NOMO-1 treated with dmso at 0.1 percent for 144 hours (cell line): ENCODE data around the gene STRN.
"Not testable (repeated sequence)": the region's sequence is repeated elsewhere in the genome, so short reads cannot be mapped to it uniquely, and the experiment has no call there.

Experiments
- DNase-seq: peaks from one replicate; lab custom pipeline; 2025; ENCODE audit not compliant: unreplicated experiment; lab: John Stamatoyannopoulos, UW

STRN gene

GRCh38 chr2:36912695-36913094 lies 53.6 kb downstream of the STRN start:
- no peak for DNase-seq

GRCh38 chr2:36911012-36911411 lies 55.3 kb downstream of the STRN start:
- no peak for DNase-seq

- no peak for DNase-seq
Observed at GRCh38 chr2:36906277-36906676, 60.1 kb downstream of the STRN start.

GRCh38 chr2:36904636-36905035 lies 61.7 kb downstream of the STRN start:
- DNase-seq = no peak

- no peak for DNase-seq
Observed at GRCh38 chr2:36902385-36903120, 63.8 kb downstream of the STRN start.

GRCh38 chr2:36892805-36893204 lies 73.5 kb downstream of the STRN start:
- no peak for DNase-seq

GRCh38 chr2:36889795-36890194 lies 76.5 kb downstream of the STRN start:
- peak; percentile 35 for DNase-seq

GRCh38 chr2:36887095-36887494 lies 79.2 kb downstream of the STRN start:
- not testable (repeated sequence) for DNase-seq

- DNase-seq = no peak
Observed at GRCh38 chr2:36886664-36887063, 79.7 kb downstream of the STRN start.

- no peak for DNase-seq
Observed at GRCh38 chr2:36885605-36886004, 80.7 kb downstream of the STRN start.

GRCh38 chr2:36882532-36882931 lies 83.8 kb downstream of the STRN start:
- no peak for DNase-seq

GRCh38 chr2:36881816-36882215 lies 84.5 kb downstream of the STRN start:
- no peak for DNase-seq

- DNase-seq = no peak
Observed at GRCh38 chr2:36878429-36878828, 87.9 kb downstream of the STRN start.

GRCh38 chr2:36871068-36871707 lies 95.1 kb downstream of the STRN start:
- no peak for DNase-seq

- no peak for DNase-seq
Observed at GRCh38 chr2:36869606-36870005, 96.7 kb downstream of the STRN start.

GRCh38 chr2:36861896-36862295 lies 104.4 kb downstream of the STRN start:
- DNase-seq = no peak

- no peak for DNase-seq
Observed at GRCh38 chr2:36859366-36859792, 107.0 kb downstream of the STRN start.

- DNase-seq = no peak
Observed at GRCh38 chr2:36858551-36859365, 107.6 kb downstream of the STRN start.

- DNase-seq = no peak
Observed at GRCh38 chr2:36857713-36858112, 108.6 kb downstream of the STRN start.

GRCh38 chr2:36855429-36855828 lies 110.9 kb downstream of the STRN start:
- DNase-seq = no peak

- DNase-seq = no peak
Observed at GRCh38 chr2:36854241-36854640, 112.1 kb downstream of the STRN start.

GRCh38 chr2:36849265-36849664 lies 117.1 kb downstream of the STRN start:
- DNase-seq = no peak
